HG02798 (cell line): ENCODE results near the gene CEP126.
"Not testable (repeated sequence)": the region's sequence is repeated elsewhere in the genome, so short reads cannot be mapped to it uniquely, and the experiment has no call there.

ENCODE experiments used
- ATAC-seq: cut with Tn5 transposase; IDR thresholded peaks from one replicate; pipeline ENCODE4 v1.9.1; 2021; ENCODE audit warnings: mild to moderate bottlenecking; ENCODE audit not compliant: unreplicated experiment, poor library complexity

Gene CEP126

DNA sequence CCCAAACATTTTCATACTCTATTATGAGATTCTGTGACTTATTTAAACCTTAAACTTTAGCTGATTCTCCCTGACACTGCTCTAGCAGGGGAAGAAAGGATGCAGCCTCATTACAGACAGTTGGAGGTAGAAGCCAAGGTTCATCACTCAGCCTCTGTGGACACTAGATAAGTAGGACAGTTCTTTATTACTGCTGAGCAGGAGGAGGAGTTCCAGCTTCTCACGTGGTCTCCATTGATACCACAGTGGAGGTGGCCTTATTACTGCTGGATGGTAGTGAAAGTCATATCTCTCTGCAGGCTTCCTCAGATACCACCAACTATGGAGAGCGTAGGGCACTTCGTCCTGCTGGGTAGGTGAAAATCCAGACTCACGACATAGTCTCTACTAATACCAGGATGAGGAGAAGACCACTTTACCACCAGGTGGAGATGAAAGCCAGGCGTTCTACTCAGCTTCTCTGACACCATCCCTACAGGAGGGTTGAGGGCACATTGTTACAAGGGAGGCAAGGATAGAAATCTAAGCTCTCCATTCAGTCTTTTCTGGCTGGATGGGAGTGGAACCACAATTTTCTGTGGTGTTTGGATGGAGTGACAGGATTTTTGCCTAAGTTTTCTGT is 14.6 kb downstream of the CEP126 start:
- no peak for ATAC-seq

DNA sequence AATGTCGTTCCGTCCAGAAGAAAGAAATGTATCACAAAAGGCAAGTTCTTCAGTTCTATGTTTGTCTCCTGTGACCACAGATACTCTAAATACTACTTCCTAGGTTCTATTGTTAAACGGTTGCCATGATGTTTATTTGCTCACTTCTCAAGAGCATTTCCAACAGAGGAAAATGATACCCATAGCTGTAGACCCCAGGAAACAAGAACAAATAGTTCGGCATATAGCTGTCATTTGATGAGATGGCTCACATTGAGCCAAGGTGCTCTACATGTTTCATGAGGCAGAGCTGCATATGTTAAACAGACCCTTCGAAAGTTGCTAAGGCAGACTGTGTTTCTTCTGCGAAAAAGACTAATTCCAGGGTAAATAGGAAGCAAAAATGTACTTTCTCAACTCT is 16.9 kb downstream of the CEP126 start:
- ATAC-seq: no peak

DNA sequence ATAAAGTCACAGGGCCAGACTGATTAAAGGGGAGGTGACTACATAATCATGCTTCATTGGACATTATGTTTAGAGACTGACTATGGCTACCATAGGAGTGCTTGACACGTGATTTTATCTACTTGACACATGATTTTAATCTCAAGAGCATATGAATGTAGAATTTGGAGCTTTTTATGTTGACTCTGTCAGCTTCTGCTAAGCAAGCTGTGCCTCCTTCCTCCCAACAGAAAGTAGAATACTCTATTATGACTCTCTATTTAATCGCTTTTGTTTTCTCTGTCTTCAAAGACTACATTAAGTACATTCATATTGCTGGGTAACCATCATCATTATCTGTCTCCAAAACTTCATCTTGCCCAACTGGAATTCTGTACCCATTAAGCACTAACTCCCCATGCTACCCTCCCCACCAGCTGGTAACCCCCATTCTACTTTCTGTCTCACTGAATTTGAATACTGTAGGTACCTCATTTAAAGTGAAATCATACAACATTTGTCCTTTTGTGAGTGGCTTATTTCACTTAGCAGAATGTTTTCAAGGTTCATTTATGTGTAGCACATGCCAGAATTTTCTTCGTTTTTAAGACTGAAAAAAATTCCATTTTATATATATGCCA is 26.2 kb downstream of the CEP126 start:
- no peak for ATAC-seq

DNA sequence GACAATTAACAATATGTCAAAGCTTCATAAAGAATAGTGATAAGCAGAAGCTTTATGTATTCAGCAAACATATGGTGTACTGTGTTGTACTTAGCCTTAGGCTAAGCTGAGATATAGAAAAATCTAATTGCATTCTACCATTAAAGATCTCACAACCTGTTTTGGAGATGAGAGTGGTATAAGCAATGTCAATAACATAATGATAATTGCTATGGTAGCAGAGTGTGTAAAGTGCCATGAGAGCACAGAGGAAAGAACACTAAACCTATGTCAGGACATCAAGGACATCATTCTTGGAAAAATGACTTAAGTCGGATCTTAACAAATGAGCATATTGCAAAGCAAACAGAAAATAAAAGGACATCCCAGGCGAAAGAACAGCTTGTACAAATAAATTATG is 30.1 kb downstream of the CEP126 start:
- no peak for ATAC-seq

DNA sequence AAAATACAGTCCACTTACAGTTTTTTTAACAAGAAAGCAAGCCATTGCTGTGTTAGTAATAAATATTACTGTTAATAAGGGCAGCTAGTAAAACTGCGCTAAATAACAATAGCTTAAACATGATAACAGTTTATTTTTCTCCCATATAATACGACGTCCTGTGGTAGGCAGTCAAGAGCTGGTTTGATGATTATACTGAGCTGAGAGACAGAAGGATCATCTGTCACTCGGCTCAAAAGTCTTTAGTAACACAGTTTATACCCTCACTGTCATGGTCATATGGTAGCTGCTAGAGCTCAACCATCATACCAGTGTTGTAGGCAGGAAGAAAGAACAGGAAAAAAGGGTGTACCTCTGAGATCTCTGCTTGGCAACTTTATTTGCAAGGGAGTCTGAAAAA is 30.6 kb downstream of the CEP126 start:
- ATAC-seq: no peak

DNA sequence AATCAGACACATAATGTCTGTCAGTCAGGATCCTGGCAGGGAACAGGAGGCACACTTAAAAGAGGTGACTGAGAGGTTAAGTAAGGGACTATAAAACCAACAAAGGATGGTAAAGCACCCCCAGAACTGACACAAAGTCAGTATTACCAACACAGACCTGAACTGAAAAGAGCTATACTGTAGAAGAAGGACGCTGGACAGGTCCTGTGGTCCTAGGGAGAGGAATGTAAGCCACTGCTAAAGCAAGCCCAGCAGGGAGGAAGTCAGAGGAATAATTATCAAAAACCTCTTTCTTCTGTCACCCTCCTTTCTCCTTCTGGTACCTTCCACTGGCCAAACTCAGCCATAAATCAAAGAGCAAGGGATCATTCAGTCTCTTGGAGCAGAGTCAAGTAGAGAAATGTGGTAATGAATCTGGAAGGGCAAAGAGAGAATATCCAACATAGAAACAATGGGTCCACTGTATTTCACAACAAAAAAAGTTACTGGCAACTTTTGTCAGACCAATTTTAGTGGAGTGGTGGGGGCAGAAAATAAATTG is 34.9 kb downstream of the CEP126 start:
- ATAC-seq: no peak

DNA sequence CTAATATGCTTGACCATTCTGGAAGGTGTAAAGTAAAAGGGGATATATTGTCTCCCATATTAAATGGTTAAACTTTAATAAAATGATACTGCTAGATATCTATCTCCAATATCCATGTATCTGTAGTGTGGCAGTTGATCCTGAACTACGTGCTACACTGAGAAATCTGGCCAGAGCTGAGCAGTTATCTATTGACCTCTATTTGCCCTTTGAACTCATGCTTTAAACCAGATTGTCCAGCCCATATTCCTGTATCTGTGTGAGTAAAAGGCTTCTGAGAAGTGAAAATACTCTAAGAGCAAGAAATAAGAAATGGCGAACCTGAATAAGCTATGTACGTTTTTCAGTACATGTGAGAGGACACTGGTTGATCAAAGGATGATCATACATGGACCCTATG is 40.5 kb downstream of the CEP126 start:
- no peak for ATAC-seq

DNA sequence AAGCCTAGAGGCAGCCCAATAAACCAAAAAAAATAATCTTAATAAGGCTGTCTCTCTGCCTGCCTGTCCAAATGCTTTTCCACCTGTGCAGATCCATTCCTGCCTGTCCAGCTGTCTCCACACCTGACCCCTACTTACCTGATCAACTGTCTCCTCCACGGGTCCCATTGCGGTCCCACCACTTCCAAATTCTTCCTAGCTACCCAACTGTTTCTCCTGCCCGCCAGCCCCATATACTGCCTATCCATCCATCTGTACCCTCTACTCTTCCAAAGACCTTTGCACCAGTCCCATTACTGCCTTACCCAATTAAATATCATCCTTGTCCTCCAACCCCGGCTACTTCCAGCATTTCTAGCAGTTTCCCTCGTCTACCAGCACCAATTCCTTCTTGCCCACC is 40.9 kb downstream of the CEP126 start:
- no peak for ATAC-seq

DNA sequence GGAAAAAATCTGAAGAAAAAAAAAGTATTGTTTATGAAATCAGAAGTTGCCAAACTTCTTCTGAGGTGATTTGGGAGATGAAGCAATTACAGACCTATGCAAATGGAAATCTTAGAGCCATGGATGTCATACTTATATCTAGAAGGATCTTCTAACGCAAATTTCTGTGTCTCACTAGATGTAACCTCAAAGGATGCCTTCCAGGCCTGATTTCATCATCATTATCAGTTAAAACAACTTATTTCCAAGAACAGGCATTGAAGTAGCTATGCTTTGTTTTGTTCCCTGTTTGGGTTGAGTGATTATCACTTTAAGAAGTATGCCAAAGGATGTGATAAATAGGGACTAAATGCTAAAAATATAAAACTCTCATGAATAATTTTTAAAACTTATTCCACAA is 45.4 kb downstream of the CEP126 start:
- no peak for ATAC-seq

DNA sequence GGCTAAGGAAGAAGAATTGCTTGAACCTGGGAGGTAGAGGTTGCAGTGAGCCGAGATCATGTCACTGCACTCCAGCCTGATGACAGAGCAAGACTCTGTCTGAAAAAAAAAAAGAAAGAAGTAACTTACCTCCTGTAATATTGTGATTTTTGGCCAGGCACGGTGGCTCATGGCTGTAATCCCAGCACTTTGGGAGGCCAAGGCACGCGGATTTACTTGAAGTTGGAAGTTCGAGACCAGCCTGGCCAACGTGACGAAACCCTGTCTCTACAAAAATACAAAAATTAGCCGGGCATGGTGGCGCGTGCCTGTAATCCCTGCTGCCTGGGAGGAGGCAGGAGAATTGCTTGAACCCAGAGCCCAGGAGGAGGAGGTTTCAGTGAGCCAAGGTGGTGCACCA is 49.4 kb downstream of the CEP126 start:
- not testable (repeated sequence) for ATAC-seq

DNA sequence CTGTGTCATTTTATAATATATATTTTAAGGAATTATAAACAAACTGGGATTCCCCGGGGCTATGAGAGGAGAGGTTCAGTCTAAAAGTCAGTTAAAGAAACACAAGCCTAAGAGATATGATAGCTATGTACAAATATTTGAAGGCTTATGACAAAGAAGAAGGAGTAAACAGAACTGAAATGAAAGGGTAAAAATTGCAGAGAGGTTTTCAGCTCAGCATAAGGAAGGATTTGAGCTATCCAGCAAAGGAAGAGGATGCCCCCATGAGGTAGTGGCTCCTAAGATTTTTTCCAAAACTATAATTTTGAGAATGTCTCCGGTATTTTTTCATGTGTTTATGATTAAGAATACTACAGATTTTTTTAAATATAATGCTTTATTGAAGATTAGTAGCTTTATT is 59.4 kb downstream of the CEP126 start:
- ATAC-seq: no peak

DNA sequence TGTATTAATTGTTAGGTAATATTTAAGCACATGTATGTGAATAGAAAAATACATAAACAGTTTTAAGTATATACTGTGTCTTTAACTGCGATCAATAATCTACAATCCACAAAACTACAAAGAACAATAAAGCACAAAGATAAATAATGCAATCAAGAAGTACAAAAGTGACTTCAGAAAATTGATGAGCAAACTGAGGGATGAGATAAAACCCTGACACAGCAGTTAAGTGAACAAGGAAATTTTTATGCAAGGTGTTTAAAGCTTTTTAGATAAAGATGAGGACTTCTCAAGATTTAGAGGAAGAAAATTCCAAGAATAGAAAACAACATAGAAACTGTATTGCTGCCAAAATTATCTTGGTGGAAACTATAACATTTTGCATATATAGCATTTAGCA is 60.0 kb downstream of the CEP126 start:
- ATAC-seq: no peak

DNA sequence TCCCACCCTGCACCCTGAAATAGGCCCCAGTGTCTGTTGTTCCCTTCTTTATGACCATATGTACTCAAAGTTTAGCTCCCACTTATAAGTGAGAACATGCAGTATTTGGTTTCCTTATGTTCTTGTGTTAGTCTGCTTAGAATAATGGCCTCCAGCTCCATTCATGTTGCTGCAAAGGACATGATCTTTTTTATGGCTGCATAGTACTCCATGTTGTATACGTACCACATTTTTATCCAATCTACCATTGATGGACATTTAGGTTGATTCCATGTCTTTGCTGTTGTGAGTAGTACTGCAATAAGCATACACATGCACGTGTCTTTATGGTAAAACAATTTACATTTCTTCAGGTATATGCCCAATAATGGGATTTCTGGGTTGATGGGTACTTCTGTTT is 60.9 kb downstream of the CEP126 start:
- no peak for ATAC-seq

DNA sequence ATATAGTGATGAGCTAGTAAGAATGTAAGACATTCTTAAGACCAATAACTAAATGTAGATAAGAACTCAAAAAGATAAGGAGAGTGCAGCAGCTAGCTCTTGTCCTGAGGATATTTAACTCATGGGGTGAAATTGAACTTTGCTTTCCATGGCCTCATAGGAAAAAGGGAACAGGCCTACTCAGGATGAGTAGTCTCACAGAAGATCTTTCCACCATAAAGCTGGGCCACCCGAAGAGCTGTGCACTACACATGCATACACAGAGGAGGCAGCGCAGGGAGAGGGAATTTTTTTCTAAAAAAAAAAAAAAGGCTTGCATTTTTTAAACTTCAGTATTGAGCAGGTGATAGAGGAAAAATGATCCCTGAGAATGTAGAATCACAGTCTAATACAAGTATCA is 72.6 kb downstream of the CEP126 start:
- no peak for ATAC-seq

DNA sequence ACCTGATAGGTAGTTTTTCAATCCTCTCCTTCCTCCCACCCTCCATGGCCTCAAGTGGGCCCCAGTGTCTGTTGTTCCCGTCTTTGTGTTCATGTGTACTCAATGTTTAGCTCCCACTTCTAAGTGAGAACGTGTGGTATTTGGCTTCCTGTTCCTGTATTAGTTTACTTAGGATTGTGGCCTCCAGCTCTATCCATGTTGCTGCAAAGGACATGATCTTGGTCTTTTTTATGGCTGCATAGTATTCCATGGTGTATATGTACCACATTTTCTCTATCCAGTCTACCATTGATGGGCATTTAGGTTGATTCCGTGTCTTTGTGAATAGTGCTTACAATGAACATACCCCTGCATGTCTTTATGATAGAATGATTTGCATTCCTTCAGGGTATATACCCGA is 78.4 kb downstream of the CEP126 start:
- ATAC-seq: no peak

DNA sequence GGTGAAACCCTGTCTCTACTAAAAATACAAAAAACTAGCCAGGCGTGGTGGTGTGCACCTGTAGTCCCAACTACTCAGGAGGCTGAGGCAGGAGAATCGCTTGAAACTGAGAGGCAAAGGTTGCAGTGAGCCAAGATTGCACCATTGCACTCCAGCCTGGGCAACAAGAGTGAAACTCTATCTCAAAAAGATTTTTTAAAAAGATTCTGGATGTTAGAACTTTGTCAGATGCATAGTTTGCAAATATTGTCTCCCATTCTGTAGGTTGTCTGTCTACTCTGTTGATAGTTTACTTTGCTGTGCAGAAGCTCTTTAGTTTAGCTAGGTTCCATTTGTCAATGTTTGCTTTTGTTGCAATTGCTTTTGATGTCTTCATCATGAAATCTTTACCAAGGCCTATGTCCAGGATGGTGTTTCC is 79.3 kb downstream of the CEP126 start:
- ATAC-seq: not testable (repeated sequence)

DNA sequence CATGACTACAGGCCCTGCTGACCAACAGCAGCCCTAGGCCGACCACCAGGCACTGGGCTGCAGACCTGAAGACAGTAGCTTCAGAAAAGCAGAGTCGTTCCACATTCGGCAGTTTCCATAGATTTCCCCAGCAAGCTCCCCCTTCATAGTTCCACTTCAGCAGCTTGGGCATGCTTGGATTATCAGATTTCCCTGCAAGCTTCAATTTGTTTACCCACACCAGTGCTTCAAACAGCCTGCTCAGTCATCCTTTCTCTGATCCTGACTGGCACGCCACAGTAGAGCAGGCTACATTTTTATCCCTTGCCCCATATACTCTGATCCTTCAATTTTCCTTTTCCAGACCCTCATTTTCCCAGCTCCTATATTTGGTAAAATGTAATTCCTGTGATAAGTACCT is 81.3 kb downstream of the CEP126 start:
- ATAC-seq: no peak

DNA sequence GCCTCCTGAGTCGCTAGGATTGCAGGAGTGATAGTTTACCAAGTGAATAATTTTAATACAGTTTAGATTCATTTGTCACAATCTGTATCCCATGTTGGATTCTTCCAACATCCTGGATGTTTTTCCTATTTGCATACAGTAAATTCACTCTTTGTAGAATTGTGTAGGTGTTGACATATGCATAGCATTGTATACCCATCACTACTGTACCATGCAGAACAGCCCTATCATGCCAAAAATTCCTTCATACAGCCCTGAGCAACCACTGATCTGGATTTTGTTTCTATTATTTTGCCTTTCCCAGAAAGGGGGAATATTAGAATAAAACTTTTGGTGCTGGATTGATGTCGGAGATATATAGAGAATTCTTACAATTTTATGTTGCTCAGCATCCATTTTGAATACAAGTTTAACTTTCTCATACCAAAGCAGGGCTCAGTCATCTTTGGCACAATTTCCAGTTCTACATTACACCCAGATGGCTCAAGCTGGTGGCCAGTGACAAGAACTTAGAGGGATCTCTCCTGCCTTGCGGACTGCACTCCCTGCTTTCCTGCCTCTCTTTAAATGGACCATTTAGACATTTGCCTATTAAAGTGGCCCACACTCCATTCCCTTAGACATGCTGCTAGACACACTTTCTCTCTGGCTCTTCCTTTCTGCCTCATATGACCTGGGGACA is 87.0 kb downstream of the CEP126 start:
- no peak for ATAC-seq

DNA sequence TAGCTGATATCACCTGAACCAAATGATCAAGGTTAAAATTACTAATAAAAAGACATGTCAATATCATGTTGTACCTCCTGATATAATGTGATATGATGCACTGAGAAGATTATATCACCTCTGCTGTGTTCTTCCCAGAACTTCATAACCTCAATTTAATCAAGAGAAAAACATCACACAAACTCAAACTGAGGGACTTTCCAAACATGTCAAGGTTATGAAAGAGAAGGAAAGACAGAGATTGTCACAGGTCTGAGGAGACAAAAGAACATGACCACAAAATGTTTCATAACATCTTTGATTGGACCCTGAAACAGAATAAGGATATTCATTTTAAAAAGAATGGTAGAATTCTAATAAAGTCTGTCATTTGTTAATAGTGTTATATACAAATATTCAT is 89.4 kb downstream of the CEP126 start:
- ATAC-seq: no peak

DNA sequence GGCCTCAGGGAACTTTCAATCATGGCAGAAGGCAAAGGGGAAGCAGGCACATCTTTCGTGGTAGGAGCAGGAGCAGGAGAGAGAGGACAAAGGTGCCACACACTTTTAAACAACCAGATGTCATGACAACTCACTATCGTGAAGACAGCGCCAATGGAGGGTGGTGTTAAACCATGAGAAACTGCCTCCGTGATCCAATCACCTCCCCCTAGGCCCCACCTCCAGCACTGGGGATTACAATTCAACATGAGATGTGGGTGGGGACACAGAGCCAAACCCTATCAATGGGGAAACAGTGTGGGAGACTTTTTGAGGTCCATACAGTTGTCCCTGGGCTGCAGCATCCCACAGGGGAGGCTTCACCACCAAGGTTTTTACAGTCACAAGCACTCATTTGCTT is 90.5 kb downstream of the CEP126 start:
- ATAC-seq: no peak

DNA sequence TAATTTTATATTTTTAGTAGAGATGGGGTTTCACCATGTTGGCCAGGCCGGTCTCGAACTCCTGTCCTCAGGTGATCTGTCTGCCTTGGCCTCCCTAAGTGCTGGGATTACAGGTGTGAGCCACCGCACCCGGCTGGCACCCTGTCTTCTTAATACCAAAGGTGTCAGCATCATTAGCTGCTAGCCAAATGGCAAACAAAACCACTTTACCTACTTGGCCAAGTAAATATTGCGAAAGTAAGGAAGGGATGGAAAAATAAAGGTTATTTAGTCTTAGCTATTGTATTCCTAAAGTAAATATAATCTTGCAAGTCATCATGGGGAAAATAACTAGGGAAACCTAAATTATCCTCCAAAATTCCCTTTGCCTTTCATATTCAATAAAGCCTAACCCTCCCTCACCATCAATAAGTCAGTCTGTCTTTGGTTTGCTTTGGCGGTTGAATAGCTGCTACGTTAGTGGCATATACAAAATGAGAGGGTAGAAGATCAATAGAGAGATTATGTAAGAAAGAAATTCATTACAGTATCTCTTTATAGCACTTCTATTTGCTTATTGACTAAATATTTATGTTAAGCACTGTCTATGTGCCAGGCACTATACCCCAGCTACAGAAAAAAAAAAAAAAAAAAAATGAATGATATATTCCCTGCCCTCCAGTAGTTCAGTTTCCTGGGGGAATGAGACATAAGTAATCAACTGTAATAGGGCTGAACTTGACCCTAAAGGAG is 92.2 kb downstream of the CEP126 start:
- ATAC-seq: no peak
